ENCODE measurements around the gene LRRC59. TPM values are rescaled to one million over a fixed set of nuclear protein-coding genes. Genes with fewer than 3 reads are reported as not detected.
A peak's percentile ranks its signal among the peaks of the same experiment; 100 is the strongest.

LRRC59 gene
- total and polyA plus RNA-seq, 7 donors, result 15.9 to 122 (median 48.0) TPM

- DNase-seq, result peak in 1 of 2 donors; percentile 27
- intact Hi-C loops (cut with DNase I), result loop anchor here in 1 of 2 donors (5.0 kb wide), 1 partner anchor 45 kb away; no protein-coding TSS in a partner anchor
- Histone ChIP-seq H3K9me3 (no peaks in the 10 kb centered on the region), H3K27ac (peak overlapping the region; percentile 83), H3K27me3 (ENCODE audit: insufficient read depth in 3 of 3, low read length in 2 of 3) (no peaks in the 10 kb centered on the region), H3K4me3 (peak overlapping the region; percentile 86), H3K4me1 (peaks cover 40% of the 10 kb centered on the region), H3K36me3 (ENCODE audit: insufficient read depth in 1 of 2, low read depth in 1 of 2) (no peaks in the 10 kb centered on the region)
- peak; percentile 20 to 55 (median 44) for ATAC-seq
- no peak for TF ChIP-seq CTCF (IDR thresholded peaks at IDR 0.05)
- 13 to 21% (median 20%) methylated on average over 4 of the region's 4 CpGs for WGBS, 3 donors
Measured at GRCh38 chr17:50426814-50427787, 29.8 kb upstream of the LRRC59 start.

- H3K4me1 ChIP-seq, result peaks cover 43% of the 10 kb centered on the region
- H3K27me3 ChIP-seq (ENCODE audit: insufficient read depth in 3 of 3, low read length in 2 of 3), result no peaks in the 10 kb centered on the region
- H3K27ac ChIP-seq, result peak overlapping the region; percentile 83
- TF ChIP-seq CTCF (IDR thresholded peaks at IDR 0.05), result no peak
- intact Hi-C loops (cut with DNase I), result loop anchor here in 1 of 2 donors (5.0 kb wide), 1 partner anchor 46 kb away; no protein-coding TSS in a partner anchor
- no peaks in the 10 kb centered on the region for H3K9me3 ChIP-seq
- no peak for DNase-seq
- ATAC-seq, result no peak
- WGBS, 3 donors, result 2 to 5% (median 3%) methylated on average over 7 of the region's 7 CpGs
- peak overlapping the region; percentile 86 for H3K4me3 ChIP-seq
- H3K36me3 ChIP-seq (ENCODE audit: insufficient read depth in 1 of 2, low read depth in 1 of 2), result no peaks in the 10 kb centered on the region
Measured at GRCh38 chr17:50426472-50426782, 29.1 kb upstream of the LRRC59 start.

GRCh38 chr17:50425682-50426471, 28.6 kb upstream of the LRRC59 start, which contains the start of gene ACSF2:
TSS of gene ACSF2 (plus strand) at chr17:50426218. CDS start at chr17:50426262, 44 bp downstream.
- Histone ChIP-seq H3K4me1 (peaks cover 38% of the 10 kb centered on the region), H3K27ac (peak within 1 kb of the TSS; percentile 83), H3K36me3 (ENCODE audit: insufficient read depth in 1 of 2, low read depth in 1 of 2) (no peaks in the 10 kb centered on the region), H3K9me3 (no peaks in the 10 kb centered on the region), H3K4me3 (peak within 1 kb of the TSS; percentile 86), H3K27me3 (ENCODE audit: insufficient read depth in 3 of 3, low read length in 2 of 3) (no peaks in the 10 kb centered on the region)
- no peak for TF ChIP-seq CTCF (IDR thresholded peaks at IDR 0.05)
- peak; percentile 64 to 85 (median 78) for ATAC-seq
- intact Hi-C loops (cut with DNase I), result loop anchor here in 1 of 2 donors (5.0 kb wide), 1 partner anchor 46 kb away; no protein-coding TSS in a partner anchor
- 1% methylated on average over 55 to 70 of the region's 70 CpGs for WGBS, 3 donors
- DNase-seq, result peak; percentile 82 to 88

- Histone ChIP-seq H3K27me3 (ENCODE audit: insufficient read depth in 3 of 3, low read length in 2 of 3) (no peaks in the 10 kb centered on the region), H3K27ac (peak overlapping the region; percentile 83), H3K4me1 (peaks cover 35% of the 10 kb centered on the region), H3K36me3 (ENCODE audit: insufficient read depth in 1 of 2, low read depth in 1 of 2) (no peaks in the 10 kb centered on the region), H3K9me3 (no peaks in the 10 kb centered on the region), H3K4me3 (peak overlapping the region; percentile 86)
- DNase-seq (no peak), ATAC-seq (no peak)
- intact Hi-C loops (cut with DNase I), result loop anchor here in 1 of 2 donors (5.0 kb wide), 1 partner anchor 47 kb away; no protein-coding TSS in a partner anchor
- WGBS, 3 donors, result 82 to 90% (median 83%) methylated on average over 6 to 8 of the region's 8 CpGs
- no peak for TF ChIP-seq CTCF (IDR thresholded peaks at IDR 0.05)
Measured at GRCh38 chr17:50424996-50425681, 27.8 kb upstream of the LRRC59 start.
